Measurements from ENCODE around the gene PTPN23.

Gene PTPN23

DNA sequence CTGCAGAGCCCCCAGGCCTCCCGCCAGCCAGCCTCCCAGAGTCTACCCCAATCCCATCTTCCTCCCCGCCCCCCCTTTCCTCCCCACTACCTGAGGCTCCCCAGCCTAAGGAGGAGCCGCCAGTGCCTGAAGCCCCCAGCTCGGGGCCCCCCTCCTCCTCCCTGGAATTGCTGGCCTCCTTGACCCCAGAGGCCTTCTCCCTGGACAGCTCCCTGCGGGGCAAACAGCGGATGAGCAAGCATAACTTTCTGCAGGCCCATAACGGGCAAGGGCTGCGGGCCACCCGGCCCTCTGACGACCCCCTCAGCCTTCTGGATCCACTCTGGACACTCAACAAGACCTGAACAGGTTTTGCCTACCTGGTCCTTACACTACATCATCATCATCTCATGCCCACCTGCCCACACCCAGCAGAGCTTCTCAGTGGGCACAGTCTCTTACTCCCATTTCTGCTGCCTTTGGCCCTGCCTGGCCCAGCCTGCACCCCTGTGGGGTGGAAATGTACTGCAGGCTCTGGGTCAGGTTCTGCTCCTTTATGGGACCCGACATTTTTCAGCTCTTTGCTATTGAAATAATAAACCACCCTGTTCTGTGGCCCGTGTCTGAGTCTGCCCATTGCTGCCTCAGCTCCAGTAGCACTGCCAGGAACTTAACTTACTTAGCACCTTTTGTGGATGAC is 32.2 kb downstream of the PTPN23 start:
- DNase-seq (ENCODE audit: low read depth in 2 of 2): no peak
- H3K4me3 ChIP-seq (replicated peaks in 1 of 2; ENCODE audit: low read depth in 2 of 2, low read length in 2 of 2): no peak overlapping the region
- TF ChIP-seq, protein P1, sequence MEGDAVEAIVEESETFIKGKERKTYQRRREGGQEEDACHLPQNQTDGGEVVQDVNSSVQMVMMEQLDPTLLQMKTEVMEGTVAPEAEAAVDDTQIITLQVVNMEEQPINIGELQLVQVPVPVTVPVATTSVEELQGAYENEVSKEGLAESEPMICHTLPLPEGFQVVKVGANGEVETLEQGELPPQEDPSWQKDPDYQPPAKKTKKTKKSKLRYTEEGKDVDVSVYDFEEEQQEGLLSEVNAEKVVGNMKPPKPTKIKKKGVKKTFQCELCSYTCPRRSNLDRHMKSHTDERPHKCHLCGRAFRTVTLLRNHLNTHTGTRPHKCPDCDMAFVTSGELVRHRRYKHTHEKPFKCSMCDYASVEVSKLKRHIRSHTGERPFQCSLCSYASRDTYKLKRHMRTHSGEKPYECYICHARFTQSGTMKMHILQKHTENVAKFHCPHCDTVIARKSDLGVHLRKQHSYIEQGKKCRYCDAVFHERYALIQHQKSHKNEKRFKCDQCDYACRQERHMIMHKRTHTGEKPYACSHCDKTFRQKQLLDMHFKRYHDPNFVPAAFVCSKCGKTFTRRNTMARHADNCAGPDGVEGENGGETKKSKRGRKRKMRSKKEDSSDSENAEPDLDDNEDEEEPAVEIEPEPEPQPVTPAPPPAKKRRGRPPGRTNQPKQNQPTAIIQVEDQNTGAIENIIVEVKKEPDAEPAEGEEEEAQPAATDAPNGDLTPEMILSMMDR (IDR thresholded peaks at IDR 0.05; ENCODE audit: low read depth, low read length): peak; percentile 19

DNA sequence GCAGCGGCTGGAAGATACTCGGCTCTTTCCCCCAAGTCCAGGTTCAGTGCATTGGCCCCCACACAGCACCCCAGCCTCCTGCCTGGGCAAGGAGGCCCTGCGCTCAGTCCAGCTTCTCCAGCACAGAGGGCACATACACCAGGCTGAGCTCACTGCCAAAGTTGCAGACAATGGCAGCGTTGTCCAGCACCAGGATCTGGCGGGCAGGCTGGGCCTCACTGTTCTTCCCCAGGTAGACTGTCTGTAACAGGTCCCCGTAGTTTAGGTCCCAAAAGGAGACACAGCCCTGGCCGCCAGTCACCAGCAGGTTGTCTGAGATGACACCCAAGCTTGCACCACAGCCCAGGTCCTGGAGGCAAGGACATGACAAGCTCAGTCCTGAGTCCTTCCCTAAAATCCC is 32.9 kb downstream of the PTPN23 start:
- TF ChIP-seq, protein P1 (IDR thresholded peaks at IDR 0.05; ENCODE audit: low read depth, low read length): no peak
- no peak for DNase-seq (ENCODE audit: low read depth in 2 of 2)
- no peak overlapping the region for H3K4me3 ChIP-seq (replicated peaks in 1 of 2; ENCODE audit: low read depth in 2 of 2, low read length in 2 of 2)

DNA sequence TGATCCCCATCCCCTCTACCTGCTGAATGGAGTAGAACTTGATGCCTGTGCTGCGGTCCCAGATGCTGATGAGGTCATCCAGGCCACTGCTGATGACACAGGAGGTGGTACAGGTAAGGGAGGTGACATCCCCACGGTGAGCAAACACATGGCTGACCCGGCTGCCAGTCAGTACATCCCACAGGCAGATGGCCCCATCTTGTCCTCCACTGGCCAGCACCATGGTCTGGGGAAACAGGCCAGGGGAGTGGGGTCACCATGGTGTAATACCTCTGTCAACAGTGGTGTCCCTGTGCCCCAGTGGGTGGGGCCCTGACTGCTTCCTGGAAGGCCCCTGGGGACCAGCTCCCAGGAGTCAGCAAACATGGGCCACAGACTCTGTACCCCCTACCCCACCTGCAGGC is 33.3 kb downstream of the PTPN23 start:
- TF ChIP-seq, protein P1 (IDR thresholded peaks at IDR 0.05; ENCODE audit: low read depth, low read length): no peak
- DNase-seq (ENCODE audit: low read depth in 2 of 2): no peak
- H3K4me3 ChIP-seq (replicated peaks in 1 of 2; ENCODE audit: low read depth in 2 of 2, low read length in 2 of 2): no peak overlapping the region

DNA sequence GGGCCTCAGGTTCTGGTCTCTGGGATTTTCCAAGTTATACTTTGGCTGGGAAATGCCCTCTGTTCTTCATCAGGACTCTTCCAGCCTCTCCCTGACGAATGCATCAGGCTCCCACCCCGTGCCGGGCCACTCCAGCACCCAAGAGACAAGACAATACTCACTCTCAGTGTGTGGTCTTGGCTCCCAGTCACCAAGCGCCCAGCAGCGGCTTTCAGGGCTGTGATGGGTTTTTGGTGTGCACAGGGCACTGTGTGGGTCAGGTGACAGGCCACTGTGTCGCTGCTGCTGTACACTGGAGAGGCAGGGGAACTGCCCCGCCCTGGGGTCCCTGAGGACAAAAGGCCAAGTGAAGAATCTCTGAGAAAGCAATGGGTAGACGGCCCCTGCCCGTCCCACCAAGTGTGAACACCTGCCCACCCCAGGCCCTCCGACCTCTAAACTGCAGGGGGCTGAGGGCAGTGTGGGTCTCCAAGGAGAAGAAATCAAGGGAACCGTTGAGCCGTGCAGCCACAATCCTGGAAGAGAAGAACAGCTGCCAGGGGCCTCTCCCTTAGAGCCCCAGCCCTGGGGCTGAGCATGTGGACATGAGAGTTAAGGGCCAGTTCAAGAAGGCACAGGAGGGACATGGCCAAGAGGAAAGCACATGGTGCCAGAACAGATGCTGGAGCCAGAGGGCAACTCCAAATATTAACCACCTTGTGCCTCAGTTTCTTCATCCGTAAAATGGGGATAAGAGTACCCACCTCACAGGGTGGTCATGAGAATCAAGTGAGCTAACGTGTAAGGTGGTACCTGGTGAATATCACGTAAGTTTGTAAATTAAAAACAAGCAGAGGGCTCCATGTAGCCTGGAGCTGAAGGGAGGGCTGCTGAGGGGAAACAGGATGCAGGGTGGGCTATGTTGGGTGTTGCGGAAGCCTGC is 34.1 kb downstream of the PTPN23 start:
- no peak overlapping the region for H3K4me3 ChIP-seq (replicated peaks in 1 of 2; ENCODE audit: low read depth in 2 of 2, low read length in 2 of 2)
- no peak for DNase-seq (ENCODE audit: low read depth in 2 of 2)
- TF ChIP-seq, protein P1 (IDR thresholded peaks at IDR 0.05; ENCODE audit: low read depth, low read length): no peak

DNA sequence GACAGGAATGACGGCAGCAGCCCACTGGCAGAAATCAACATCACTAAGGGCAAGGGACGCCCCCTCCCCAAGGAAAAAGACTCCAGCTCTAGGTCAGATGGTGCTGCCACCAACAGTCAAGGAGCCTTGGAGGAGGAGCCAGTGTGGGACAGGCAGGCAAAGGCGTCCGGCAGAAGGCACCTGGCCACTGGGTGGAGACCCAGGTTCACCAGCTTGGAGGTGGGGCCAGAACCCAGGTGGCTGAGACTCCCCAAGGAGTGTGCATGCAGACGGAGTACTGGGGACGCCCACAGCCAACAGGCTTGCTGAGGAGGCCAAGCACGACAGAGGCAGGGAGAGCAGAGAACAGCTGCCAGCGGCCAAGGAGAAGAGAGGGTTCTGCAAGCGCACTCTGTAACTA is 35.2 kb downstream of the PTPN23 start:
- H3K4me3 ChIP-seq (replicated peaks in 1 of 2; ENCODE audit: low read depth in 2 of 2, low read length in 2 of 2): no peak overlapping the region
- no peak for DNase-seq (ENCODE audit: low read depth in 2 of 2)
- TF ChIP-seq, protein P1 (IDR thresholded peaks at IDR 0.05; ENCODE audit: low read depth, low read length): no peak

DNA sequence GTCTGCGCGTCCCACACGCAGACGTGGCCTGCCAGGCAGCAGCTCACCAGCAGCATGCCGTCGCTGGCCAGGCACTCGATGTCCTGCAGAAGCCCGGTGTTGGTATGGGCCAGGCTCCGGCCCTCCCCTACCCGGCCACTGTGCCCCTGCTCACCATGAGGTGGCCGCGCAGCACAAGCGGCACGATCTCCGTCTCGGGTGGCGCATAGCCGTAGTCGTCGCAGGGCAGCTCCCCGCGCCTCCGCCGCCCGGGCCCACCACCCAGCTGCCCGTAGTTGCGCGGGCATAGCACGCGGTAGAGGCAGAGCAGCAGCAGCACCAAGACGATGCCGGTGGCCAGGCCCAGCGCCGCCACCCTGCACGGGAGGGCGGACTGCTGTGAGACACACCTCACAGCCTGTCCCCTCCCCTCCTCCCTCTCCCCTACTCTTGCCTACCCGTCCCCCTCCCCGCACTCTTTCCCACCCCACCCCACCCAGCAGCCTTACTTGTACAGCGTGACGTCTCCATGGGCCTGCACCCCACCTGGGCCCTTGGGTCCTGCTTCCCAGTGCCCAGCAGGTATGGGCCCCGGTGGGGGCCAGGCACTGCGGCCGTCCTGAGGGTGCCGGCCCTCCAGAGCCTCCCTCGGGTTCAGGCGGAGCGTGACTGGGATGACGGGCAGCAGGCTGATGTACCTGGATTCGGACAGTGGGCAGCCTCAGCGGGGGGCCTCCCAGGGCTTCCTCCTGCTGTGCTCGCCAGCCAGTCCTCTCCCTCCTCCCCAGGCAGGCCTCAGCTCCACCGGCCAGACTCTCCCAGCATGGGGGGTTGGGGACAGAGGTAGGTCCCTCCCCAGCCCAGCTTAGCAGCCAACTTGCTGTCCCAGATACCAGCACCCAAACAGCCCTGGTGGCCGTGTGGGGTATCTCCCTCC is 37.6 kb downstream of the PTPN23 start:
- TF ChIP-seq, protein P1 (IDR thresholded peaks at IDR 0.05; ENCODE audit: low read depth, low read length): peak; percentile 14
- no peak for DNase-seq (ENCODE audit: low read depth in 2 of 2)
- H3K4me3 ChIP-seq (replicated peaks in 1 of 2; ENCODE audit: low read depth in 2 of 2, low read length in 2 of 2): no peak overlapping the region
